H1 (cell line): ENCODE data around the gene DISC1. TPM values are rescaled to one million over a fixed set of nuclear protein-coding genes. Genes with fewer than 3 reads are reported as not detected.

Experiments
- CTCF ChIA-PET: fragments of 300-600 bp; sonication (Branson Sonifier 250); formaldehyde crosslinking; loops from one replicate; lab custom pipeline; 2021; ENCODE audit not compliant: partially characterized antibody; lab: Charles Lee
- POLR2A ChIA-PET: fragments of 300-600 bp; sonication (Branson Sonifier 250); formaldehyde crosslinking; loops from one replicate; lab custom pipeline; 2021; ENCODE audit warnings: inconsistent platforms; ENCODE audit not compliant: partially characterized antibody; lab: Charles Lee
- DNase-seq, 2 experiments: peaks; one replicate each; pipeline versions ENCODE4 v3.0.0 to v3.0.0-alpha.2; 2010 to 2022; ENCODE audit warnings: low spot score in 2 of 2, low read depth in 1 of 2, mixed read lengths in 1 of 2
- FAIRE-seq: peaks from 2 replicates; lab custom pipeline; 2011; peaks lifted over from hg19 to GRCh38; lab: Jason Lieb, UNC
- H2AFZ ChIP-seq: 2 replicates; pipeline ENCODE4 v1.8.1; 2012; ENCODE audit warnings: low read length, inconsistent platforms
- H2AK5ac ChIP-seq: 2 replicates; pipeline ENCODE4 v1.6.1; 2013; ENCODE audit warnings: low read depth, low read length
- H2BK120ac ChIP-seq: replicated peaks from 2 replicates; pipeline ENCODE3; 2013; ENCODE audit warnings: low read depth, low read length, inconsistent platforms
- H2BK12ac ChIP-seq: 2 replicates; pipeline ENCODE4 v1.6.1; 2013; ENCODE audit warnings: low read depth, low read length
- H2BK15ac ChIP-seq: 2 replicates; pipeline ENCODE4 v1.6.1; 2013; ENCODE audit warnings: low read length
- H2BK20ac ChIP-seq: 2 replicates; pipeline ENCODE4 v1.6.1; 2013; ENCODE audit warnings: low read length
- H2BK5ac ChIP-seq: 2 replicates; pipeline ENCODE4 v1.6.1; 2013; ENCODE audit warnings: low read depth, low read length
- H3K14ac ChIP-seq: 2 replicates; pipeline ENCODE4 v1.6.1; 2013; ENCODE audit warnings: inconsistent platforms; ENCODE audit not compliant: insufficient read length
- H3K18ac ChIP-seq: 2 replicates; pipeline ENCODE4 v1.6.1; 2013; ENCODE audit warnings: low read length; ENCODE audit errors: extremely low read depth
- H3K23ac ChIP-seq: 2 replicates; pipeline ENCODE4 v1.6.1; 2013; ENCODE audit warnings: inconsistent platforms; ENCODE audit not compliant: insufficient read length
- H3K23me2 ChIP-seq: 2 replicates; pipeline ENCODE4 v1.6.1; 2013; ENCODE audit warnings: low read depth, low read length
- H3K27ac ChIP-seq: 2 replicates; pipeline ENCODE4 v1.6.1; 2011; ENCODE audit warnings: low read depth, low read length, inconsistent platforms
- H3K27me3 ChIP-seq, 4 experiments: replicated peaks in 1 of 4; 1 replicate in 1 of 4; 2 replicates in 3 of 4; pipeline versions ENCODE4 v1.6.1 to v1.8.1; 2011 to 2013; ENCODE audit warnings: low read length in 3 of 4, mild to moderate bottlenecking in 3 of 4, inconsistent platforms in 2 of 4, mixed read lengths in 2 of 4, moderate library complexity in 1 of 4; ENCODE audit not compliant: control insufficient read depth in 3 of 4, insufficient read depth in 3 of 4; ENCODE audit errors: extremely low read depth in 1 of 4
- H3K36me3 ChIP-seq, 4 experiments: 2 replicates each; pipeline versions ENCODE4 v1.6.1 to v1.8.1; 2011 to 2013; ENCODE audit warnings: mild to moderate bottlenecking in 4 of 4, low read length in 3 of 4, moderate library complexity in 2 of 4, control low read depth in 1 of 4, inconsistent platforms in 1 of 4; ENCODE audit not compliant: insufficient read depth in 4 of 4, control insufficient read depth in 2 of 4
- H3K4ac ChIP-seq: replicated peaks from 2 replicates; pipeline ENCODE3; 2013; ENCODE audit warnings: low read length, low read depth, mixed read lengths, inconsistent platforms; ENCODE audit not compliant: insufficient read length
- H3K4me1 ChIP-seq, 4 experiments: replicated peaks in 1 of 4; 1 replicate in 1 of 4; 2 replicates in 3 of 4; pipeline versions ENCODE4 v1.6.1 to v1.8.1; 2011 to 2013; ENCODE audit warnings: low read length in 3 of 4, inconsistent platforms in 2 of 4, mixed read lengths in 1 of 4; ENCODE audit not compliant: insufficient read depth in 4 of 4, control insufficient read depth in 3 of 4
- H3K4me2 ChIP-seq, 2 experiments: 2 replicates each; pipeline versions ENCODE4 v1.6.1 to v1.8.1; 2011 to 2013; ENCODE audit warnings: low read depth in 2 of 2, low read length in 2 of 2, control low read depth in 1 of 2, inconsistent platforms in 1 of 2, mild to moderate bottlenecking in 1 of 2; ENCODE audit not compliant: insufficient read depth in 1 of 2
- H3K4me3 ChIP-seq, 4 experiments: fragments of 200-600, 300-600 bp in 1 of 4; sonication (generic), shearing (Covaris generic), sonication (Bioruptor Twin) in 1 of 4; 2 replicates each; pipeline versions ENCODE4 v1.5.1 to v1.8.1; 2011 to 2016; ENCODE audit warnings: low read length in 4 of 4, low read depth in 3 of 4, control low read depth in 2 of 4, inconsistent platforms in 2 of 4, mild to moderate bottlenecking in 2 of 4, mixed read lengths in 1 of 4, moderate library complexity in 1 of 4; ENCODE audit not compliant: insufficient read depth in 2 of 4; ENCODE audit errors: extremely low read depth in 1 of 4
- H3K56ac ChIP-seq: replicated peaks from 2 replicates; pipeline ENCODE3; 2013; ENCODE audit warnings: low read depth, mild to moderate bottlenecking, mixed read lengths, low read length, inconsistent platforms; ENCODE audit not compliant: insufficient read length
- H3K79me1 ChIP-seq: 2 replicates; pipeline ENCODE4 v1.6.1; 2013; ENCODE audit warnings: low read depth, low read length, control low read depth
- H3K79me2 ChIP-seq, 2 experiments: 2 replicates each; pipeline versions ENCODE4 v1.6.1 to v1.8.1; 2012 to 2013; ENCODE audit warnings: low read length in 2 of 2, mild to moderate bottlenecking in 2 of 2, inconsistent platforms in 1 of 2; ENCODE audit not compliant: insufficient read depth in 2 of 2, control insufficient read depth in 1 of 2
- H3K9ac ChIP-seq, 4 experiments: replicated peaks in 1 of 4; 1 replicate in 1 of 4; 2 replicates in 3 of 4; pipeline versions ENCODE4 v1.6.1 to v1.8.1; 2011 to 2013; ENCODE audit warnings: low read depth in 3 of 4, low read length in 3 of 4, control low read depth in 2 of 4, mild to moderate bottlenecking in 2 of 4, moderate library complexity in 2 of 4, inconsistent platforms in 1 of 4; ENCODE audit errors: extremely low read depth in 1 of 4
- H3K9me3 ChIP-seq, 2 experiments: 2 replicates each; pipeline versions ENCODE4 v1.6.1 to v1.8.1; 2012 to 2013; ENCODE audit warnings: mild to moderate bottlenecking in 2 of 2, moderate library complexity in 2 of 2, control low read depth in 1 of 2, inconsistent platforms in 1 of 2, low read depth in 1 of 2, low read length in 1 of 2, mixed read lengths in 1 of 2; ENCODE audit not compliant: insufficient read depth in 2 of 2
- H4K20me1 ChIP-seq, 2 experiments: replicated peaks in 1 of 2; 2 replicates each; pipeline versions ENCODE3 to v1.8.1; 2011 to 2013; ENCODE audit warnings: inconsistent platforms in 2 of 2, low read length in 2 of 2, mild to moderate bottlenecking in 1 of 2; ENCODE audit not compliant: insufficient read depth in 2 of 2, control insufficient read depth in 1 of 2
- H4K5ac ChIP-seq: 2 replicates; pipeline ENCODE4 v1.6.1; 2013; ENCODE audit warnings: low read length, low read depth, mixed read lengths, inconsistent platforms; ENCODE audit not compliant: insufficient read length
- H4K8ac ChIP-seq: 2 replicates; pipeline ENCODE4 v1.8.0; 2013; ENCODE audit warnings: mild to moderate bottlenecking, moderate library complexity, low read length, inconsistent platforms; ENCODE audit not compliant: insufficient read depth; ENCODE audit errors: extremely low read depth
- H4K91ac ChIP-seq: replicated peaks from 2 replicates; pipeline ENCODE3; 2013; ENCODE audit warnings: low read length, mixed read lengths, inconsistent platforms; ENCODE audit not compliant: insufficient read length
- EP300 ChIP-seq, 2 experiments: IDR thresholded peaks; 1 replicate in 1 of 2; 2 replicates in 1 of 2; pipeline ENCODE4 v1.6.1; 2011 to 2012; ENCODE audit warnings: low read depth in 2 of 2, low read length in 2 of 2, mild to moderate bottlenecking in 2 of 2, borderline replicate concordance in 1 of 2, inconsistent platforms in 1 of 2, moderate library complexity in 1 of 2
- TEAD4 ChIP-seq: IDR thresholded peaks from 2 replicates; pipeline ENCODE4 v1.6.1; 2012; ENCODE audit warnings: low read depth, low read length, inconsistent platforms, mixed read lengths
- ZNF274 ChIP-seq: IDR thresholded peaks from 2 replicates; pipeline ENCODE4 v1.7.0; 2012; ENCODE audit warnings: low read length, borderline replicate concordance; ENCODE audit errors: extremely low read depth
- WGBS, 2 experiments: shearing (Covaris generic) in 1 of 2; methylation state at CpG; one replicate each; pipeline versions ENCODE4 v1.1.6 to v1.1.7; 2013 to 2015; ENCODE audit warnings: low lambda C conversion rate in 2 of 2, mixed read lengths in 2 of 2, inconsistent platforms in 1 of 2, low coverage in 1 of 2, missing lambda C conversion rate in 1 of 2; ENCODE audit not compliant: insufficient replicate concordance in 2 of 2, insufficient coverage in 1 of 2, insufficient read length in 1 of 2; ENCODE audit errors: extremely low coverage in 1 of 2, missing lambda C conversion rate in 1 of 2; 5-methylcytosine and 5-hydroxymethylcytosine counted together
- polyA plus RNA-seq, 7 experiments: library from polyadenylated mRNA; depleted of rRNA in 3 of 7; stranded (reverse) in 5 of 7; unstranded in 2 of 7; fragments of >200 nt in 5 of 7; fragments of 200-250 nt in 2 of 7; gene quantifications; 1 replicate in 5 of 7; 2 replicates in 1 of 7; 4 replicates in 1 of 7; pipeline versions ENCODE4 v1.2.1 to v1.2.3, GENCODE V29; 2011 to 2013; ENCODE audit warnings: missing spikeins in 2 of 7, mixed read lengths in 2 of 7
- total RNA-seq: library from RNA; stranded (reverse); fragmentation: NEBNext Ultra II Directional; extraction: Animal tissue kit (Norgen Biotek cat#: 25700); gene quantifications from 2 replicates; pipeline ENCODE4 v1.2.1, GENCODE V29; 2021

The DISC1 gene
- total and polyA plus RNA-seq, 2 of the 8 experiments (the other 6 are each of a cell fraction or from before 2014, with no cell fraction given), result 1.1 to 3.5 TPM

DNA sequence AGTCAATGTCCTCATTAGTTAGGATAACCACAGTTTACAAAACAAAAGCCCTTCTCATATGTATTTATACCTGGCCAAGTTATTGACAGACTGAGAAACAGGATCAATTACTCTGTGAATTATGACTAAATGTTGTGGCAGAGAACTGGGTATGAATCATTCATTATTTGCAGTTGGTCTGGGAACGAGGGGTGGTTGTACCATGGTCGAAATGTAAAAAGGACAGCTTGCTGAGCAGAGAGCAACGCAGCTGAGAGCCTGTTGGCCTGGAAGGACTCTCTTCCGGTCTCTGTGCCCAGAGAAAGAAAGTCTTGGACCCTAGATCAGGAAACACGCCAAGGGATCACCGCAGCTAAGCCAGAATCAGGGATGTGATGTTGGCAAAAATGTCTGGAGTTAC is 169.6 kb downstream of the DISC1 start:
- H4K20me1 ChIP-seq, result no peaks in the 10 kb centered on the region
- H3K4ac ChIP-seq, result no peak overlapping the region
- no peak overlapping the region for H3K18ac ChIP-seq
- no peak overlapping the region for H2BK20ac ChIP-seq
- H2BK5ac ChIP-seq, result no peak overlapping the region
- H4K91ac ChIP-seq, result no peak overlapping the region
- no peak overlapping the region for H2BK15ac ChIP-seq
- H3K23ac ChIP-seq, result no peak overlapping the region
- H3K79me1 ChIP-seq, result no peaks in the 10 kb centered on the region
- POLR2A ChIA-PET, result no interaction called here
- no peaks in the 10 kb centered on the region for H3K9me3 ChIP-seq
- no peak overlapping the region for H2AFZ ChIP-seq
- no peaks in the 10 kb centered on the region for H3K23me2 ChIP-seq
- no peaks in the 10 kb centered on the region for H3K27me3 ChIP-seq
- H3K4me3 ChIP-seq, result no peak overlapping the region
- FAIRE-seq, result no peak
- no peak overlapping the region for H3K14ac ChIP-seq
- H3K56ac ChIP-seq, result no peak overlapping the region
- CTCF ChIA-PET, result interaction anchor here (0.6 to 1.5 kb wide), 4 partner anchors 10 to 151 kb away, joined by 3 to 7 read pairs (median 4); no protein-coding TSS in a partner anchor
- H3K9ac ChIP-seq, result no peak overlapping the region
- no peak overlapping the region for H2BK120ac ChIP-seq
- no peaks in the 10 kb centered on the region for H3K4me1 ChIP-seq
- no peak overlapping the region for H4K5ac ChIP-seq
- no peak for DNase-seq
- H3K36me3 ChIP-seq, result no peaks in the 10 kb centered on the region
- no peak overlapping the region for H3K4me2 ChIP-seq
- H2BK12ac ChIP-seq, result no peak overlapping the region
- H4K8ac ChIP-seq, result no peak overlapping the region
- H3K79me2 ChIP-seq, result no peaks in the 10 kb centered on the region
- H3K27ac ChIP-seq, result no peak overlapping the region
- TF ChIP-seq EP300 (IDR thresholded peaks at IDR 0.05; ENCODE audit: borderline replicate concordance in 1 of 2, low read depth in 2 of 2, low read length in 2 of 2) (no peak), TEAD4 (no peak), ZNF274 (no peak)
- no peak overlapping the region for H2AK5ac ChIP-seq
- WGBS, 2 experiments, result 94% methylated on average over 6 of the region's 6 CpGs; no CpG with 5 or more reads in 1 of the 2 experiments
